Left ventricle myocardium inferior (tissue), 1 donor: ENCODE data around the gene C1orf105. TPM values are rescaled to one million over a fixed set of nuclear protein-coding genes. Genes with fewer than 3 reads are reported as not detected.
"Not testable (repeated sequence)": the region's sequence is repeated elsewhere in the genome, so short reads cannot be mapped to it uniquely, and the experiment has no call there.

Experiments
- DNase-seq: peaks from one replicate; pipeline ENCODE4 v3.0.0-alpha.2; 2020
- H3K27ac ChIP-seq: fragments of 200-600 bp; replicated peaks from 2 replicates; pipeline ENCODE4 v1.8.0; 2021
- H3K27me3 ChIP-seq: fragments of 200-600 bp; 2 replicates; pipeline ENCODE4 v1.8.0; 2021; ENCODE audit warnings: low read depth
- H3K36me3 ChIP-seq: fragments of 200-600 bp; 2 replicates; pipeline ENCODE4 v1.8.0; 2021
- H3K4me1 ChIP-seq: fragments of 200-600 bp; 2 replicates; pipeline ENCODE4 v1.8.0; 2021
- H3K4me3 ChIP-seq: fragments of 200-600 bp; 2 replicates; pipeline ENCODE4 v1.8.0; 2021; ENCODE audit warnings: mild to moderate bottlenecking, moderate library complexity
- H3K9me3 ChIP-seq: fragments of 200-600 bp; replicated peaks from 2 replicates; pipeline ENCODE4 v1.8.0; 2021
- CTCF ChIP-seq: fragments of 200-600 bp; IDR thresholded peaks from 2 replicates; pipeline ENCODE4 v1.8.0; 2021; ENCODE audit warnings: antibody characterized with exemption, mild to moderate bottlenecking, borderline replicate concordance
- intact Hi-C: fragments of 100-400 bp; cut with micrococcal nuclease; formaldehyde crosslinking; loops from one replicate; pipeline ENCODE4 v1.11.0; 2022
- long read RNA-seq: library from polyadenylated mRNA; unstranded; transcript quantifications from one replicate; pipeline ENCODE4 v2.0.0, GENCODE V29; 2021
- total RNA-seq: library from RNA; stranded (reverse); fragmentation: NEBNext Ultra II Directional; extraction: Animal tissue kit (Norgen Biotek cat#: 25700); gene quantifications from one replicate; pipeline ENCODE4 v1.2.1, GENCODE V29; 2021
- donor health status: DM: no; HTN: yes; CAD: no; lungs with severe emphysema.

C1orf105 gene
- total RNA-seq: 8.5 TPM
- long read RNA-seq, partial matches to known transcripts: 0 of 5 reads
- long read RNA-seq, other reads (novel, unspliced or antisense): 1 of 5 reads

GRCh38 chr1:172420385-172420784 is at the start of gene C1orf105:
Gene C1orf105 (plus strand): TSS chr1:172420685. CDS start chr1:172420886, 201 bp downstream.
- DNase-seq: no peak
- H3K4me3 ChIP-seq: no peak within 1 kb of the TSS
- H3K27me3 ChIP-seq: no peaks in the 10 kb centered on the region
- intact Hi-C loops: loop anchor here (10.0 kb wide), 1 partner anchor 56 kb away; no protein-coding TSS in a partner anchor
- TF ChIP-seq CTCF: no peak
- no peak within 1 kb of the TSS for H3K27ac ChIP-seq
- H3K36me3 ChIP-seq: no peaks in the 10 kb centered on the region
- H3K4me1 ChIP-seq: peaks cover 7% of the 10 kb centered on the region
- H3K9me3 ChIP-seq: no peaks in the 10 kb centered on the region

GRCh38 chr1:172371646-172372045 is 48.8 kb upstream of the C1orf105 start:
- H3K36me3 ChIP-seq, H3K4me3 ChIP-seq, H3K27me3 ChIP-seq, DNase-seq, H3K27ac ChIP-seq, H3K4me1 ChIP-seq, intact Hi-C loops: not testable (repeated sequence)
- peaks cover 17% of the 10 kb centered on the region for H3K9me3 ChIP-seq

GRCh38 chr1:172373864-172374263 is 46.6 kb upstream of the C1orf105 start:
- Histone ChIP-seq H3K4me3 (no peak overlapping the region), H3K36me3 (no peaks in the 10 kb centered on the region), H3K27ac (no peak overlapping the region), H3K27me3 (no peaks in the 10 kb centered on the region), H3K4me1 (no peaks in the 10 kb centered on the region), H3K9me3 (no peaks in the 10 kb centered on the region)
- intact Hi-C loops: no loop called here
- TF ChIP-seq CTCF: no peak
- DNase-seq: no peak

GRCh38 chr1:172375211-172375631 is 45.3 kb upstream of the C1orf105 start:
- Histone ChIP-seq H3K4me1 (peaks cover 2% of the 10 kb centered on the region), H3K27me3 (no peaks in the 10 kb centered on the region), H3K27ac (no peak overlapping the region), H3K4me3 (no peak overlapping the region), H3K36me3 (no peaks in the 10 kb centered on the region), H3K9me3 (no peaks in the 10 kb centered on the region)
- intact Hi-C loops: no loop called here
- TF ChIP-seq CTCF: no peak
- DNase-seq: no peak

- H3K4me1 ChIP-seq: peaks cover 6% of the 10 kb centered on the region
- TF ChIP-seq CTCF: no peak
- no peak overlapping the region for H3K4me3 ChIP-seq
- H3K9me3 ChIP-seq: no peaks in the 10 kb centered on the region
- H3K27me3 ChIP-seq: no peaks in the 10 kb centered on the region
- intact Hi-C loops: no loop called here
- H3K36me3 ChIP-seq: no peaks in the 10 kb centered on the region
- DNase-seq: no peak
- no peak overlapping the region for H3K27ac ChIP-seq
Measured at GRCh38 chr1:172376431-172376830, 44.1 kb upstream of the C1orf105 start.

- Histone ChIP-seq H3K27me3 (no peaks in the 10 kb centered on the region), H3K27ac (no peak overlapping the region), H3K4me3 (no peak overlapping the region), H3K9me3 (no peaks in the 10 kb centered on the region), H3K4me1 (peaks cover 7% of the 10 kb centered on the region), H3K36me3 (no peaks in the 10 kb centered on the region)
- no peak for TF ChIP-seq CTCF
- DNase-seq: no peak
- intact Hi-C loops: no loop called here
Measured at GRCh38 chr1:172377565-172377964, 42.9 kb upstream of the C1orf105 start.
